DMS 273 (cell line): Measurements from ENCODE around the gene TNPO2.

Experiments used
- DNase-seq: peaks from one replicate; lab custom pipeline; 2025; ENCODE audit not compliant: unreplicated experiment; lab: John Stamatoyannopoulos, UW

The TNPO2 gene

DNA sequence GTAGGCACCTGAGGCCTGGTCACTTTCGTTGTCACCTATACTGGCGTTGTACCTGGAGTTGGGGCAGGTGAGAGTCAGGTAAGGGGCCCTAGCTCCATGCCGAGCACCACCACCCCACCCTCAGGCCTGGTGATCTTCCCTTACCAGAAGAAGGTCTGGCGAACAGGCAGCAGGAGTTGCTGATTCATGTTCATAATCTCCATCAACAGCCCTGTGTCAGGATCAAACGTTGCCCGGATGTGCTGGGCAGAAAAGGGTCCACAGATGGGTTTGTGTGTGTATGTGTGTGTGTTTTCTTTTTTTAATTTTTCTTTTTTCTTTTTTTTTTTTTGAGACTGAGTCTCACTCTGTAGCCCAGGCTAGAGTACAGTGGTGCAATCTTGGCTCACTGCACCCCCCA, 71.5 kb downstream of the TNPO2 start:
- no peak for DNase-seq

DNA sequence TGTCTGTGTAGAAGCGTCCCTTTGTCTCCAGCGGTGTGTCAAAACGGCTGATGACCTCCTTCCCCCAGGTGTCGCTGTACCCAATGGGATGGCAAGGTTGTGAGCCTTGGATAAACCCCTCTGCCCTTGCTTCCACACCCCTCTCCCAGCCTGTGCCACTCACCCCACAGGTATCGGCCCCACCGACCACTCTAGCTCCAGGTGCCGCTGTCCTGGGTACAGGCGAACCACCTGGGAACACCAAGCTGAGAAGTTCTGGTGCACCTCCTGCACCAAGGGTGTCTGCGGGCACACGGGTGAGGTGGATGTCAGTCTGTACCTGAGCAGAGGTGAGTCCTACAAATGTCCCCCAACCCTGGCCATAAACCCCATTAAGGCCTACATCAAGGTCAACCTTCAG, 73.8 kb downstream of the TNPO2 start:
- DNase-seq = no peak
